Right lobe of liver (tissue), 4 donors: ENCODE data around the gene RASA4.
"Not testable (repeated sequence)": the region's sequence is repeated elsewhere in the genome, so short reads cannot be mapped to it uniquely, and the experiment has no call there.

ENCODE experiments used
- CTCF ChIP-seq, 4 donors: fragments of 200-600 bp in 3 of 4; fragments of 450-650 bp in 1 of 4; IDR thresholded peaks; one replicate each; pipeline versions ENCODE4 v1.5.1 to v1.8.0; 2016 to 2022; ENCODE audit warnings: antibody characterized with exemption in 4 of 4, mild to moderate bottlenecking in 2 of 4
- POLR2A ChIP-seq: fragments of 450-650 bp; IDR thresholded peaks from one replicate; pipeline ENCODE4 v1.6.1; 2017; ENCODE audit warnings: antibody characterized with exemption, mild to moderate bottlenecking
- donor health status: DM: no; HTN: no; CAD: no.
- donor health status: DM: no; HTN: no; CAD: no.
- donor health status: DM: no; HTN: yes; CAD: no.

GRCh38 chr7:102596036-102596435, 20.5 kb downstream of the RASA4 start:
- TF ChIP-seq CTCF (IDR thresholded peaks at IDR 0.05); POLR2A: not testable (repeated sequence)
